Kidney epithelial cell (primary cell): ENCODE measurements around the gene IL10. TPM values are rescaled to one million over a fixed set of nuclear protein-coding genes. Genes with fewer than 3 reads are reported as not detected.

Experiments used
- DNase-seq: peaks from one replicate; pipeline ENCODE4 v3.0.0-alpha.2; 2010; ENCODE audit warnings: low read depth
- H3K27me3 ChIP-seq: 2 replicates; pipeline ENCODE4 v1.6.0; 2011; ENCODE audit warnings: low read length; ENCODE audit not compliant: control insufficient read depth, insufficient read depth
- H3K36me3 ChIP-seq: 2 replicates; pipeline ENCODE4 v1.5.1; 2011; ENCODE audit warnings: low read length; ENCODE audit not compliant: control insufficient read depth, insufficient read depth
- H3K4me3 ChIP-seq: 2 replicates; pipeline ENCODE4 v1.5.1; 2011; ENCODE audit warnings: low read depth, mild to moderate bottlenecking, control low read depth, low read length
- total RNA-seq: library from RNA; depleted of rRNA; stranded (reverse); fragments of >200 nt; gene quantifications from 2 replicates; pipeline ENCODE4 v1.2.3, GENCODE V29; 2015
- TF ChIP-seq, protein P1 (sequence below): IDR thresholded peaks from 2 replicates; pipeline ENCODE4 v1.5.1; 2011; ENCODE audit warnings: mild to moderate bottlenecking, moderate library complexity, low read length, control low read depth, inconsistent platforms; ENCODE audit not compliant: insufficient read depth, poor library complexity, severe bottlenecking

The IL10 gene
- total RNA-seq, 1 donor from 2014 or later: not detected

DNA sequence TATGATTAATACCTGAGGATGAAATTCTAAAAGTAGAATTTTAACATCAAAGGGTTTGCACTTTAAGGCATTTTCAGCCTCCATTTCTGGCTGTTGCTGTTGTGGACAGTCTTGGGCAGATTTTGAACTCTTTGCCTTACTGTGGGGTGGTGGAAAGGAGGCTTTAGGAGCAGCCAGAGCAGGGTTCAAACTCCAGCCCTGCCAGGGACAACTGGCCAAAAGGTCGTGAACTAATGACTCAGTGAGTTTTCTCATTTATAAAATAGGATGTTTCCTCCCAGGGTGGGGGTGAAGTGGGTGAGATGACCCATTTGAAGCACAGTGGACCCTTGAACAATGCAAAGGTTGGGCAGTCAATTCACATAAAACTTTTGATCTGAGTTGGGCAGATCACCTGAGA is 50.8 kb downstream of the IL10 start:
- Histone ChIP-seq H3K4me3 (no peak overlapping the region), H3K27me3 (no peaks in the 10 kb centered on the region), H3K36me3 (no peaks in the 10 kb centered on the region)
- no peak for DNase-seq
- TF ChIP-seq, protein P1, sequence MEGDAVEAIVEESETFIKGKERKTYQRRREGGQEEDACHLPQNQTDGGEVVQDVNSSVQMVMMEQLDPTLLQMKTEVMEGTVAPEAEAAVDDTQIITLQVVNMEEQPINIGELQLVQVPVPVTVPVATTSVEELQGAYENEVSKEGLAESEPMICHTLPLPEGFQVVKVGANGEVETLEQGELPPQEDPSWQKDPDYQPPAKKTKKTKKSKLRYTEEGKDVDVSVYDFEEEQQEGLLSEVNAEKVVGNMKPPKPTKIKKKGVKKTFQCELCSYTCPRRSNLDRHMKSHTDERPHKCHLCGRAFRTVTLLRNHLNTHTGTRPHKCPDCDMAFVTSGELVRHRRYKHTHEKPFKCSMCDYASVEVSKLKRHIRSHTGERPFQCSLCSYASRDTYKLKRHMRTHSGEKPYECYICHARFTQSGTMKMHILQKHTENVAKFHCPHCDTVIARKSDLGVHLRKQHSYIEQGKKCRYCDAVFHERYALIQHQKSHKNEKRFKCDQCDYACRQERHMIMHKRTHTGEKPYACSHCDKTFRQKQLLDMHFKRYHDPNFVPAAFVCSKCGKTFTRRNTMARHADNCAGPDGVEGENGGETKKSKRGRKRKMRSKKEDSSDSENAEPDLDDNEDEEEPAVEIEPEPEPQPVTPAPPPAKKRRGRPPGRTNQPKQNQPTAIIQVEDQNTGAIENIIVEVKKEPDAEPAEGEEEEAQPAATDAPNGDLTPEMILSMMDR: no peak

DNA sequence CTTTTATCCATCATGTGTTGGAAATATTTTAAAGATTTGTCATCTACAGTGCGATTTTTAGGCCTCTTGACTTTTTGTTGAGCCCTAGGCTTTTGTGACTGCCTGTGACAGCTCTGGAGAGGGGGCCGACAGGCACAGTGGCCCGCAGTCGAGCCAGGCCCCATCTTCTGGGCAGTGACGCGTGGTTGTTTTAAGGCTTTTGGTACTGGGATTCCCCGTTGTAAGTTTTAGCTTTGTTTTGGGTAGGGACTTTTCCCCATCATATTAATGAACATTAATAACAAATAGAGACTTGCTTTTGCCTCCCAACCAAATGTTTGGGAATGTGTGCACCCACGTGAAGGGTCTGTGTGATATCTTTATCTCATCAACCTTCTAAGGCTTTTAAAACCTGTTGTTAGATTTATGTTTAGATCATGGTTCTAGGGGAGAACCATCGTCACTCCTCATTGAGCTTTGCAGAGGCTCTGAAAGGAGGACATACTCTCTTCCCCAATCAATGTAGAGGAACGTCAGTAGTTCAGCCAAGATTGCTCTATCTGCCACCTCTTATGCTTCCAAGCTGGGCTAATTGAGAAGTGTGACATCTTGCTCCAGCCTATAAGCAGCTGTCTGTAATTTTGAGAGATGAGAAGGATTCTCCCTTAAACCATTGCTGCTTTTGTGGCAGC is 53.0 kb downstream of the IL10 start:
- TF ChIP-seq, protein P1: no peak
- no peaks in the 10 kb centered on the region for H3K36me3 ChIP-seq
- DNase-seq: no peak
- H3K4me3 ChIP-seq: no peak overlapping the region
- no peaks in the 10 kb centered on the region for H3K27me3 ChIP-seq

DNA sequence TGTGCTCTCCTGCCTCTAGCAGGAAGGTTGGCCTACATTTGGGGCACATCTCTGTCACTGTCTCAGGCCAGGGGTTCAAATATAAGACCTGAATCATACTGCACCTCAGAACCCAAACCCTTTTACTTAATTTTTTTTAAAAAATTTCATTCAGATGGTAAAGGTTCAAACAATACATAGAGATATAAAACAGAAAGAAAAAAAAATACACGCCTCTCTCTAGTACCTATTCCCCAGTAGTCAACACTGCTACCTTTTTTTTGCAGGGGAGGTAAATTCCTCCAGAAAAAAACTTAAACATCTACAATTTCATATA is 54.7 kb downstream of the IL10 start:
- Histone ChIP-seq H3K36me3 (no peaks in the 10 kb centered on the region), H3K27me3 (no peaks in the 10 kb centered on the region), H3K4me3 (no peak overlapping the region)
- no peak for DNase-seq
- TF ChIP-seq, protein P1: no peak

Other genes with a start within 250 kb of the IL10 start
- 54.3 and 55.4 TPM in 2 replicates for gene EIF2D, start 160.0 kb downstream of the IL10 start, total RNA-seq
- gene DYRK3, start 137.0 kb downstream of the IL10 start, total RNA-seq: 14.8 and 17.9 TPM in 2 replicates
- 64.0 and 76.3 TPM in 2 replicates for gene MAPKAPK2, start 87.6 kb downstream of the IL10 start, total RNA-seq
- gene IL19, start 1.7 kb downstream of the IL10 start, total RNA-seq: not detected in 2 replicates
- gene IL20, start 93.1 kb upstream of the IL10 start, total RNA-seq: not detected in 2 replicates
- 0.38 and 0.82 TPM in 2 replicates for gene IL24, start 124.9 kb upstream of the IL10 start, total RNA-seq
- 0.71 TPM in 1 of 2 replicates, not detected in the other for gene FCMR, start 149.4 kb upstream of the IL10 start, total RNA-seq
- gene PIGR, start 174.0 kb upstream of the IL10 start, total RNA-seq: not detected in 2 replicates
- gene FCAMR, start 198.0 kb upstream of the IL10 start, total RNA-seq: not detected in 2 replicates